T1000 (cell line): ENCODE data around the gene CNTNAP4.
A peak's percentile ranks its signal among the peaks of the same experiment; 100 is the strongest.

Experiments
- DNase-seq: peaks from one replicate; lab custom pipeline; 2025; ENCODE audit warnings: mixed read lengths; lab: John Stamatoyannopoulos, UW

The CNTNAP4 gene

DNA sequence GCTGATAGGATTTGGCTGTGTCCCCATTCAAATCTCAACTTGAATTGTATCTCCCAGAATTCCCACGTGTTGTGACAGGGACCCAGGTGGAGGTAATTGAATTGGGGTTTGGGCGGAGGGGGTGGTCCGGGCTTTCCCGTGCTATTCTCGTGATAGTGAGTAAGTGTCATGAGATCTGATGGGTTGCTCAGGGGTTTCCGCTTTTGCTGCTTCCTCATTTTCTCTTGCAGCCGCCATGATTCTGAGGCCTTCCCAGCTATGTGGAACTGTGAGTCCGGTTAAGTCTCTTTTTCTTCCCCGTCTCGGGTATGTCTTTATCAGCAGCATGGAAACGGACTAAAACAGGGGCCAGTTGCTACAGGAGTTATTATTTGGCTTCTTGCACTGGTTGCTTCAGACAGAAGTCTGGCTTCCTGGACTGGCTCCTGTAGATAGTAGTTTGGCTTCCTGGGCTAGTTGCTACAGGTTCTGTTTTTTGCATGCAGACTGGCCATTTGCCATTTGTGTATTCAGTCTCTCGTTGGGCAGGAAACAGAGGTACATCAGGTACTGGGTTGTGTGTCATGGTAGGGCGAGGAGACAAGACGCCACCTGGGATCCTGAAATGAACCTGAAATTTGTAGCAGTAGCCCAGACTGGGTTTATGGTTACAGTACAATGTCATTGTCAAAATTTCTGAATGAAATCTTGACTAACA is 32.6 kb downstream of the CNTNAP4 start:
- DNase-seq: no peak

DNA sequence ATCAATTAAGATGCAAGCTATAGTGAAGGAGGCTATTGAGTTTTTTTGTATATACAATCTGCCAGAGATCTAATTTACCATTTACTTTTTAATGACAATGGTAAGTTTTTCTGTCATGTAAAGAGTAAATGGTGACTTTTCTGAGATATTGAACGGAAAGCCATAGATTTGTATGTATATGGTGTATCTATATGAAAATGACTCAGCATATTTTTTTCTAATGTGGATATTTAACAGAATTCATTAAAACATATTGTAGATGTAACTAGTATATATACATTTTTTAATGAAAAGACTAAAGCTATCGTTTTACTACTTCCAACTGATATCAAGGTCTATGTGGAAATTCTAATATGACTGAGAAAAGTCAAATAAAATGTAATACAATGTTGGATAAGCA is 34.1 kb downstream of the CNTNAP4 start:
- no peak for DNase-seq

DNA sequence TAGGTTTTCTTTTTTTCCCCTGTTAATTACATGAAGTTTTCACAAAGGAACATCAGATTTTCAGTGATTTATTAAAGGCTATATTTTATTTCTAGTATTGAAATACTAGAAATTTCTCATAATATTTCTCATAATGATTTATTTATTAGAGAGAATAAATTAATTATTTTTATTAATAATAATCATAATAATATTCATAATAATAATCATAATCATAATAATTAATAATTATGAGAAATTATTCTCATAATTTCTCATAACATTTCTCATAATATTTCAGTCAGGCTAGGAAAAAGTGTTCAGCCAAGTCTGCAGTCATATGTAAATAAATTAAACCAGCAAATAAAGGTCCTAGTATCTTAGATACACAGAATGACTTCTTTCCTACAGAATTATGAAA is 41.4 kb downstream of the CNTNAP4 start:
- no peak for DNase-seq

DNA sequence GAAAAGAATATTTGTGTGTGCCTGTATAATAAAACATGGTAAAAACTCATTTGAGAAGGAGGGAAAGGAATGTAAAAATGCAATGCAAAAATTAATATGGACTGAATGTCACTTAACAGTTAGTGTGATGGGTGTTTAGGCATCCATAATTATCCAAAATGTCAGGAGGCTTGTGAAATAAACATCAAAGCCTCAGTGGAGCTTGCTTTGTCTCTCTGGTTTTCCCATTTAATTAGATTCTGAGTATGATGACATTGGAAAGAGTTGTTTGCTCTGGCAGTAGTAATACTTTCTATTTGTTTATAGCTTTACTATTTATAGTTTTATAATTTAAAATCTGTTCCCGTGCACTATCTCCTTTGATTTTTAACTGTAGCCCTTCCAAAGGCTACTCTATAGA is 51.9 kb downstream of the CNTNAP4 start:
- DNase-seq: no peak

DNA sequence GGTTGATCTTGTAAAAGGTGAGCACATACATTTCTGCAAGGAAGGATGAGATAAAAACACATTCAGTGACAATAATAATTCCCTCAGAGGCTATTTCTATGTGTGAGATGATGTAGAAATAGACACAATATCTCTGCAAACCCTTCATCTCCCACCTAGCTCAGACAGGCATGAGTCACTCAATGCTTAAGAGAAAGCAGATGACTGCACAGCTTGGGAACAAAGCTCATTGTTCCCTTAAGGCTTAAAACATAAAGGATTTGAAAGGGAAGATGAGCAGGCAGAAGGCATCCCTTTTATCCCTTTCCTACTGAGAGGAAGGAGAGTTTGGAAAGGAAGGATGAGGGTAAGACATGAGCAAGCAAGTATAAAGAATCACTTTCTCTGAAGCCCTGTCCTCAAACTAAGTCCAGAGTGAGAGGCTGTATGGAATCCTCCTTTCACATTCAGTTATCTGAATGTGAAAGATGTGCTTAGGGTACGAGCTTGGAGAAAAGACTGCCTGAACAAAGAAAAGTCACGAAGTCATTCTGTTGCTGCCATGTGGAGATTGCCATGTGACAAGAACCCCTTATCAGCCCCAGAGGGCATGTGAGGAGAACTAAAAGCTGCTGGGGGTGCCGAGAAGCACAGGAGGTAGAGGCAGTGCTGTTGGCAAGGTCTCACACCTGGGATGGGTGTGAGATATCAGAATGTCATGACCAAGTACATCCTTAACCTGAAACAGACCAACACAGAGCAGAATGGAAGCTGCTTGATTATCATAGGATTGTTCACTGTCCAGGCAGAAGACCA is 58.2 kb downstream of the CNTNAP4 start:
- no peak for DNase-seq

DNA sequence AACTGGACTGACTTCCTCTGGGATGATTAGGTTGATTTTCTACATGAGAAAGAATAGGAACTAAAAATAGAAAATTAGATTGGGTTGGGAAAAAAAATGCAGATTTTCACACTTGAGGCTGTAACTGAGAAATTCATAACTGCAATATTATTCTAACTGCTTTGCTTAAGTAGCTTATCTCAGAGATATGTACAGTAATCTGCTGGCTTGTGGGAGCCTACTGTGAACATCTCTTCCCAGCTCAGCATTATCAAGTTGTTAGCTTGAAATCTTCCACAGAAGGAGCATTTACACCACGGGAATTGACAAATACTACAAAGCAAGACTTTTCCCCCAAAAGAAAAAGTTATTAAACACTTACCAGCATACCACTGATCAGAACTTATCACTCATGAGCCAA is 58.9 kb downstream of the CNTNAP4 start:
- no peak for DNase-seq

DNA sequence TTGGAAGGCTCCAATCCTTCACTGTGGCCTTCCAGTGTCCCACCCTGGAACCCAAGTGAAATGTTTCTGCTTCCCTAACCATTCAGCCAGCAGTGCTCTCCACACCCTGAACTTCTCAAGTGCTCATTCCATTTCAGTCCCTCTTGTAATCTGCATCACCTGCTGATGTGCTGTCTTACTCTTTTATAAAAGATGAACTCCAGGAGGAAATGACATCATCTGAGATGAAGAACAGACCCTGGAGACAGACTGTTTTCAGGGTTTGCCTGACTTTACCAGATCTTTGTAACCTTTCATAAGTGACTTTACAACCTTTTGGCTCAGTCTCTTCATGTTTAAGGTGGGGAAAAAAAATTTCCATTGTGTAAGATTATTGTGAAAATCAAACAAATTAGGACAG is 61.3 kb downstream of the CNTNAP4 start:
- no peak for DNase-seq

DNA sequence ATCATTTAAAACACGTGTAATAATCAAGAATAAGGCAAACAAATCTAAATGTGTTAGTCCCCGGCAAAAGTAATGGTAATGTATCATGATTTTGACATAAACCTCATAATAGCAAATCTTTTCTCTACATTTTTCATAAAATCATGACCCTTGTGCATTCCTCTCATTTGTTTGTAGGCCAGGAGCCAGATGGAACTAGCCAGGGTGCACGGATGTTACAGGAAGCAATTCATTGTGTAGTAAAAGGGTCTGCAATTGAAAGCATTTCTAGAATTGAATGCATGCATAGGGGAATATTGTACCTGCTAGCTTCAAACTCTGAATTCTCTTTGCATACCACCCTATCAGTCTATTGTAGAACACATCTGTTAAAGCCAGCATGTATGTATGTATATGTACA is 66.6 kb downstream of the CNTNAP4 start:
- DNase-seq: no peak

DNA sequence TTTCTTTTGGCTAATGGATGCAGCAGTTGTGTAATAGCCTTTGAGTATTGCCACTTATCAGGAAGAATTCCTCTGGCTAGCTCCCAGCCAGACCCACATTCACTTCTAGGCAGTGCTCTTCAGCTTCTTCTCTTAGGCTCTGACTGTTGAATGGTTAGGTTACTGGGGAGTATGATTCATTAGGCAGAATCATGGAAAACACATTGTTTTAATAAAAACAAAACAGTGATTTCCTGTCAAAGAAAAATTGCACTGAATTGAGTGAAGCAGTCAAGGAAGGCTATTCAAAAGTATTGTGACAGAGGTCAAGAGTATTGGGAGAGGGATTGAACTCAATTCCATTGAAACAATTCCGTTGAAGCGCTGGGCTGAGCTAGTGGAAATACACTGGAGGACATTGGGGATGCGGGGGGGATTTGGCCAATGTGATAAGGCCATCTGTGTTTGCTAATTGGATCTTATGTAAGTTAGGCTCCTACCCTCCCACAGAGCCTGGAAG is 68.0 kb downstream of the CNTNAP4 start:
- DNase-seq: peak; percentile 4

DNA sequence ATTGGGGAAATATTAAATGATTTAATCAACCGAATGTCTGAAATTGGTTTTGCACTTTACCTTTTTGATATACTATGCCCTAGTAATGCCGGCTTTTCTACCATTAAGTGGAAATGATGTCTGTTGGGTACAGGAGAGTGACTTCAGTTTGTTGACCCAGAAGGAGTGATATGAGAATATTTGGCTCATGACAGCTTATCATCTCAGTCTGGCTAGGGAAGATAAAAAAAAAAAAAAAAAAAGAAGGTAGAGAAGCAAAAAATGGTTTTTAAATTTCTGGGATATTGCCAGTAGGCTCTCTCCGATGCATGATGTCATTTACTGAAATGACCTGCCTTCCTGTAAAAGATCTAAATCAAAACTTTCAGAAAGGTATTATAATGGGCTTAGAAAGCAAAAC is 69.0 kb downstream of the CNTNAP4 start:
- DNase-seq: no peak

DNA sequence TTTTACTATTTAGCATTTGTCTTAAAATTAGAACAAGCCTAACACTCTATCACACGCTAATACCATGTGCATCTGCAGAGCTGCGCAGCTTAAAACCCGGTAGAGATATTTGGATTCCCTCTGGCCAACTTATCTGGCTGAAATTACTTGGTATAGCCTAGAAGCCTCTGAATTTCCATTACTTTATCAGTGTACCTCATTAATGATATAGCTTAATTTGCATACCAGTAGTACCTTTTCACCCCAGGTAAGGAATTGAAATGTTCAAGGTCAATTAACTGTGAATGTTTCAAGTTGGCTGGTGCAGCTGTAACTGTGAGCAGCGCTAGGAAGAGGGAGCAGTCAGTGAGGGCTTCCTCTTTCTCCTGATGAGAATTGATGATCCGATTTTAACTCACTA is 74.2 kb downstream of the CNTNAP4 start:
- DNase-seq: no peak

DNA sequence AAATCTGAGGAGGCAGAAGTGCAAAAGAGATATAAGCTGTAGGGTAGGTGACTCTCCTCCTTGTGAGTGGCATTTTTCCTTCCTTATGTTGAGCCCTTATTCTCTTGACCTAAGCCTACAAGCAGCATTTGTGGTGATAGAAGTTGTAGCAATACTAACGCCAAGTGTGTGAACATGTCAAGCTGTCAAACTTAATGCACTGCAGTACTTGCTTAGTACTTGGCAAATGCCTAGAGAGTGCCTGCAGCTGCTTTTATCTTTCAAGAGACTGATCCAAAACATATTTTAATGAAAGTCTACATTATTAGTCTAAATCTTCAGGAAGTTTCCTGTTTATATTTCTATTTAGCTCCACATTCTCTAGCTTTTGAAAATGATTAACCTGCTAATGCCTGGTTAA is 83.2 kb downstream of the CNTNAP4 start:
- DNase-seq: no peak

DNA sequence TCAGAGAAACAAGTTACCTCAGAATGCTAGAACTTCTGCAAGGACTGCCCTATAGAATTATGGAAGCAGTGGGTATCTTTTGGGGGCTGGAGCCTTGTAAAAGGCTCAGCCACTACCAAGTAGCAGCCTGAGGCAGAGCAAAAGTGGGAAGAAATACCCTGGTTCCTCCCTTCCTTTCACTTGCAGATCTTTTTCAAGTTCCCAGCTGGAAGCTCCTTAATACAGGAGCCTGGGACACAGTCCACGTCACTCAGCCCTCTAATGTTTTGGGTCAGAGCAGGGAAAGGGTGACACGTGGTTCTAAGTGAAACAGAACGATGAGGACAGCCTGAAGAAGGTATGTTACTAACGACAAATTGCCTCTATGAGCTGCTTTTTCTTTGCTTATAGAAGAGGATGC is 93.1 kb downstream of the CNTNAP4 start:
- no peak for DNase-seq

DNA sequence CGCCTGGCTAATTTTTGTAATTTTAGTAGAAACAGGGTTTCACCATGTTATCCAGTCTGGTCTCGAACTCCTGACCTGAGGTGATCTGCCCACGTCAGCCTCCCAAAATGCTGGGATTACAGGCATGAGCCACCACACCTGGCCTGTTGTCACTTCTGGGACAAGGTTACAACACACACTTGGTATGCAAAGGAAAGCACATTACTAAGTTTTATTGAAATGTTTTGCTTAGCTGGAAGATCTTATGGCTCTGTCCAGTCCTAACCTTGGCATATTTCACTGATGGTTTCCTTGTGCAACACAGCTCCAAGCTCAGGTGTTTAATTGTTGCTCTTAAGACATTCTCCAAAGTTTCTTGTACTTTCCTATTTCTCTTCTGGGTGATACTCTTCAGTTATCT is 94.2 kb downstream of the CNTNAP4 start:
- no peak for DNase-seq

DNA sequence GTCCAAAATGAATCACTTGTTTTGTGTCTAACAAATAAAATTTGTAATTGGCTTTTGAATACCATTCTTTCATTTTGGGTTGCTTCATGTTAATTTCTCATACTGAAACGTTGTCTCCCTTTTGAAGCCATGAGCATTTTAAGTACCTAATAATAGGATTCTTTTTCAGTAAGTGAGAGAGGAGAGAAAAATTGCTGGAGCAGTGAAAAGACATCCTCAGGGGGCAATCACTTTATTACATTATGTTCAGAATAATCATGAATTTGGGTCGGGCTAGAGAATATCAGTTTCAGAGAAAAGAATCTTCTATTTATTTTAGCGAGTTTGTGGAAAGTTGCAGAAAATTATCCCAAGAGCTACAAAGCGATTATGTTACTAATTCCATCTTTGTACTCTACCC is 96.8 kb downstream of the CNTNAP4 start:
- no peak for DNase-seq

DNA sequence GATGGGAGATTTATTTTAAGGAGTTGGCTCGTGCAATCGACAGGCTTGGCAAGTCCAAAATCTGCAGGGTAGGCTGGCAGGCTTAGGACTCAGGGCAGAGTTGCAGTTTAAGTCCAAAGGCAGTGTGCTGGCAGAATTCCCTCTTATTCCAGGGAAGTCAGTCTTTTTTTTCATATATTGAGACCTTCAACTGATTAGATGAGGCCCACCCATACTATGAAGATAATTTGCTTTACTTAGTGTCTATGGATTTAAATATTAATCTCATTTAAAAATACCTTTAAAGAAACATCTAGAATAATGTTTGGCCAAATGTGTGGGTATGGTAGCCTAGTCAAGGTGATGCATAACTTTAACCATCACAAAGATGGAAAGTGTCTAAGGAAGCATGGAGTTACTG is 99.8 kb downstream of the CNTNAP4 start:
- DNase-seq: no peak

DNA sequence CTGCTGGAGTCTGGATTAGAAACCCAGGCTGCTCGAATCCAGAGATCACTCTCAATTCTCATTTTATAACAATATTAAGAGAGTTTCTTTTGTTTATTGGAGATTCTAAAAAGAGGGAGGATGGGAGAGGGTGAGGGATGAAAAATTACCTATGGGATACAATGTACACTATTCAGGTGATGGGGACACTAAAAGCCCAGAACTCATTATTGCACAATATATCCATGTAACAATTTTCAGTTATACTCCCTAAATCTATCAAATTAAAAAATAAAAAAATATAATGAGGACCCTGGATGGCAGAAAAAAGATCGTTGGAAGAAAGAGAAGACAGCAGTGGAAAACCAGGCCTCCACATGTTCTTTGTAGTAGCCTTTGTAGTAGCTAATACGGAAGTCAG is 100.8 kb downstream of the CNTNAP4 start:
- DNase-seq: no peak

DNA sequence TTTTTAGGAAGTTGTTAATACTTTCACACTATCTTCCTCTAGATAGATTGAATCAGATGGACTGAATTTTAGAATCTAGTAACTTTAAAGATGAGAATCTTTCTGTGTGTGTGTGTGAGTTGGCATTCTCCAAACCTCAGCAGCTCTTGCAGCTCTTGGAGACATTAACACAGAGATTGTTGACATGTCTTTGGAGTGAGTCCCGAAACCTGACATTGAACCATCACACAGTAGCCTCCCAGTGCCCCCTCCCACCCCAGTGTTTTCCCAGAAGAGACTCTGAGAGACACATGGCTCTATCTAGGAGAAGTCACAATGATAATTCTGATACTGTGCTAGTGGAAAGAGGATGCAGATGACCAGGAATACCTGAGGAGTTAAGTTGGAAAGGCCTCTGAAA is 103.9 kb downstream of the CNTNAP4 start:
- no peak for DNase-seq

DNA sequence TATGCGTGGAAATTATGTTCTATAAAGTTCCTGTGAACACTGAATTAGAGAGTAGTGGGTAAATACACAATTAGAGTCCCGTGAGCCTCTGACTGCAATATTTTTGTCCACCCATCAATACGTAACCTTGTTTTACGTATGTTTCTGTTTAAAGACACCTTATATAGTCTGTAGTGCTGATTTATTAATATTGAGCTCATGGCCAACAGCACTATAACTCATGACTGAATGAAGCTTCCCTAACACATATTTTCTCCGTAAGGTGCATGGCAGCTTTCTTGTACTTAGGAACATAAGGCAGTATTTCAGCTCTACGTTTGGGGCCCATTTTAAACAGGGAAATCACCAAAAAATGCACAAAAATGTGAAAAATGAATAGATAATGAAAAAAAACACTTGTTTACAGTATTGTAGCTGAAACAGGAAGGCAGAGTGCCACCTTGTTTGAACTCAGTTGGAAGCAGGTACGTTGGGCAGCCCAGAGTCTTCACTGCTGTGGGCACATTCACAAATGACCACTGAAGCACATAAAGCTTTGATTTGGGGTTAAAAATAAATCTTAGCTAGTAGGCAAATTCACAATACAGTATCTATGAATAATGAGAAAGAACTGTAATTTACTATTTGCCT is 108.5 kb downstream of the CNTNAP4 start:
- DNase-seq: no peak

DNA sequence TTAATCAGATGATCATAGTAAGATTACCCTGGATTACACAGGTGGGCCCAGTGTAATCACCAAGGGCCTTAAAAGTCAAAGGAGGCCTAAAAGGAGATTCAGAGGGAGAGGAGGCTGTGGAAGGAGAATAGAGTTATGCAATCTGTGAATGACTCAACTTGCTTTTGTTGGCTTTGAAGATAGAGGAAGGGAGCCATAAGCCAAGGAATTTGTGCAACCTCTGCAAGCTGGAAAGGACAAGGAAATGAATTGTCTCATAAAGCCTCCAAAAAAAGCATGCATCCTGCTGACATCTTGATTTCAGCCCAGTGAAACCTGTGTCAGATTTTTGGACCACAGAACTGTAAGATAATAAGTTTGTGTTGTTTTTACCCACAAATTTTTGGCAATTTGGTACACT is 109.6 kb downstream of the CNTNAP4 start:
- DNase-seq: no peak

DNA sequence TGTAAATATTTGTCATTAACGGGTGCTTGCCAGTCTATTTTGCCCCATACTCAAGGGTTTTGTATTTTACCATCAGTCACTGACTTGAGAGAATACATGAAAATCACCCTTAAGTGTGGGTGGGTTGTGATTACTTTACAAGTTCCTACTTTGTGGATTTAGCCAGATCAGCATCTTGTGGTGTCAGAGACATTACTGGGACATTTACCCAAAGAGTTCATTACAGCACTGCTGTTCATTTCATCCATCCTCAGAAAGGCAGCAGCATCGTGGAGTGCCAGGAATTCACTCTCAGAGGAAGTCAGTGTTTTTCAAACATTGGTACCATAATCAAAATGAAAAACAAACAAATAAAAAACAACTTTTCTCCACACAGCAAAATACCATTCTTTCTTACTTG is 110.8 kb downstream of the CNTNAP4 start:
- DNase-seq: no peak

DNA sequence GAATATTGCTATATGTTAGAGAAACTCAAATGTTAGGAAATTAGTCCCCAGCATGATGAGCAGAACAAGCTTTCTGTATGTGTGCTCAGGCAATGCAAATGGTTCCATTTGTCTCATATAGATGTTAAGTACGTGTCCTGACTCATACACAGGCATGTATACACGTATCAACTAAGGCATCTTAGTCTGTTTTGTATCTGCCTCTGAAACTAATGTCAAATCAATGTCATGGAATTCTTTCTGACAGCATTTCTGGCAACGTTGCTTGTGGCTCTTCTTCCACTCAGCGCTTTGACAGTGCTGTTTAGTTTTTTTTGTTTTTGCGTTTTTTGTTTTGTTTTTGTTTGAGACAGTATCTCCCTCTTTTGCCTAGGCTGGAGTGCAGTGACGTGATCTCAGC is 111.9 kb downstream of the CNTNAP4 start:
- no peak for DNase-seq

DNA sequence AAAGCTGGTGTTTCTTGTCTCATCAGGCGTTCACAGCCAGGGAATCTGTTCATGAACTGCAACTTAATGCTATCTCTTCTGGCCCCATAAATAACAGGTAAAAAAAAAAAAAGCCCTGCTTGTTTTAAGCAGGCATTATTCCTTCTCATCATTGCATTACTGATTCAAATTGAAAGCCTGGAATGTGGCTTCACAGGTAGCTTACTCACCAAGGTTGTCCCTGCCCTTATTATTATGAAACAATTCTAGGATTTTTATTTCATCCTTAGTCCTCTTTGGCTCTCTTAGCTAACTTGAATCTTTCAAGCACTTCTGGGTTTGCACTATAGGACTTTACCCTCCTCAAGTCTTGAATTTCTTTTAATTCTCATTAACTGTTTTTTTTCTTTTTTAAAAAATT is 113.3 kb downstream of the CNTNAP4 start:
- DNase-seq: no peak
